ENCODE results near the gene MARCHF10.

GRCh38 chr17:62684179-62684578 lies 123.9 kb downstream of the MARCHF10 start:
- TF ChIP-seq POLR2A (IDR thresholded peaks at IDR 0.05; ENCODE audit: borderline replicate concordance, extremely low read depth, insufficient read depth, insufficient read length), result no peak
- TF ChIP-seq, protein P1, sequence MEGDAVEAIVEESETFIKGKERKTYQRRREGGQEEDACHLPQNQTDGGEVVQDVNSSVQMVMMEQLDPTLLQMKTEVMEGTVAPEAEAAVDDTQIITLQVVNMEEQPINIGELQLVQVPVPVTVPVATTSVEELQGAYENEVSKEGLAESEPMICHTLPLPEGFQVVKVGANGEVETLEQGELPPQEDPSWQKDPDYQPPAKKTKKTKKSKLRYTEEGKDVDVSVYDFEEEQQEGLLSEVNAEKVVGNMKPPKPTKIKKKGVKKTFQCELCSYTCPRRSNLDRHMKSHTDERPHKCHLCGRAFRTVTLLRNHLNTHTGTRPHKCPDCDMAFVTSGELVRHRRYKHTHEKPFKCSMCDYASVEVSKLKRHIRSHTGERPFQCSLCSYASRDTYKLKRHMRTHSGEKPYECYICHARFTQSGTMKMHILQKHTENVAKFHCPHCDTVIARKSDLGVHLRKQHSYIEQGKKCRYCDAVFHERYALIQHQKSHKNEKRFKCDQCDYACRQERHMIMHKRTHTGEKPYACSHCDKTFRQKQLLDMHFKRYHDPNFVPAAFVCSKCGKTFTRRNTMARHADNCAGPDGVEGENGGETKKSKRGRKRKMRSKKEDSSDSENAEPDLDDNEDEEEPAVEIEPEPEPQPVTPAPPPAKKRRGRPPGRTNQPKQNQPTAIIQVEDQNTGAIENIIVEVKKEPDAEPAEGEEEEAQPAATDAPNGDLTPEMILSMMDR (IDR thresholded peaks at IDR 0.05 in 2 of 3, conservative IDR thresholded peaks at IDR 0.05 in 1 of 3; ENCODE audit: borderline replicate concordance in 1 of 3, insufficient read depth in 1 of 3, low read depth in 2 of 3, low read length in 2 of 3), result no peak
